Measurements from ENCODE around the gene ZDHHC13.
"Not testable (repeated sequence)": the region's sequence is repeated elsewhere in the genome, so short reads cannot be mapped to it uniquely, and the experiment has no call there.

DNA sequence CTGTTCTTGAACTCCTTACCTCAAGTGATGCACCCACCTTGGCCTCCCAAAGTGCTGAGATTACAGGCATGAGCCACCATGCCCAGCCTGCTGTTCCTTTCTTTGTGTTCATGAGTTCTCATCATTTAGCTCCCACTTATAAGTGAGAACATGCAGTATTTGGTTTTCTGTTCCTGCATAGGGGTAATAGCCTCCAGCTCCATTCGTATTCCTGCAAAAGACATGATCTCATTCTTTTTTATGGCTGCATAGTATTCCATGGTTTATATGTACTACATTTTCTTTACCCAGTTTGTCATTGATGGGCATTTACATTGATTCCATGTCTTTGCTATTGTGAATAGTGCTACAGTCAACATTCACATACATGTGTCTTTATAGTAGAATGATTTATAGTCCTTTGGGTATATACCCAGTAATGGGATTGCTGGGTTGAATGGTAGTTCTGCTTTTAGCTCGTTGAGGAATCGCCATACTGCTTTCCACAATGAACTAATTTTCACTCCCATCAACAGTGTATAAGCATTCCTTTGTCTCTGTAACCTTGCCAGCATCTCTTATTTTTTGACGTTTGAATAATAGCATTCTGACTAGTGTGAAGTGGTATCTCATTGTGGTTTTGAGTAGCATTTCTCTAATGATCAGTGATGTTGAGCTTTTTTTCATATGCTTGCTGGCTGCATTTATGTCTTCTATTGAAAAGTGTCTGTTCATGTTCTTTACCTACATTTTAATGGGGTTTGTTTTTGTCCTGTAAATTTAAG, 9.8 kb downstream of the ZDHHC13 start:
- TF ChIP-seq, protein P1, sequence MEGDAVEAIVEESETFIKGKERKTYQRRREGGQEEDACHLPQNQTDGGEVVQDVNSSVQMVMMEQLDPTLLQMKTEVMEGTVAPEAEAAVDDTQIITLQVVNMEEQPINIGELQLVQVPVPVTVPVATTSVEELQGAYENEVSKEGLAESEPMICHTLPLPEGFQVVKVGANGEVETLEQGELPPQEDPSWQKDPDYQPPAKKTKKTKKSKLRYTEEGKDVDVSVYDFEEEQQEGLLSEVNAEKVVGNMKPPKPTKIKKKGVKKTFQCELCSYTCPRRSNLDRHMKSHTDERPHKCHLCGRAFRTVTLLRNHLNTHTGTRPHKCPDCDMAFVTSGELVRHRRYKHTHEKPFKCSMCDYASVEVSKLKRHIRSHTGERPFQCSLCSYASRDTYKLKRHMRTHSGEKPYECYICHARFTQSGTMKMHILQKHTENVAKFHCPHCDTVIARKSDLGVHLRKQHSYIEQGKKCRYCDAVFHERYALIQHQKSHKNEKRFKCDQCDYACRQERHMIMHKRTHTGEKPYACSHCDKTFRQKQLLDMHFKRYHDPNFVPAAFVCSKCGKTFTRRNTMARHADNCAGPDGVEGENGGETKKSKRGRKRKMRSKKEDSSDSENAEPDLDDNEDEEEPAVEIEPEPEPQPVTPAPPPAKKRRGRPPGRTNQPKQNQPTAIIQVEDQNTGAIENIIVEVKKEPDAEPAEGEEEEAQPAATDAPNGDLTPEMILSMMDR (IDR thresholded peaks at IDR 0.05): not testable (repeated sequence)
- TF ChIP-seq POLR2A (IDR thresholded peaks at IDR 0.05): not testable (repeated sequence)

All from testis (tissue), 2 donors.